LHCN-M2 (cell line): ENCODE results near the gene USP31. TPM values are rescaled to one million over a fixed set of nuclear protein-coding genes. Genes with fewer than 3 reads are reported as not detected.
"Not testable (repeated sequence)": the region's sequence is repeated elsewhere in the genome, so short reads cannot be mapped to it uniquely, and the experiment has no call there.

ENCODE experiments used
- DNase-seq: peaks from one replicate; pipeline ENCODE4 v3.0.0-alpha.2; 2012; ENCODE audit warnings: low read depth
- total RNA-seq: library from RNA; depleted of rRNA; stranded (reverse); fragments of >200 nt; gene quantifications from 2 replicates; pipeline ENCODE4 v1.2.3, GENCODE V29; 2014

The USP31 gene
- total RNA-seq, 1 experiment from 2014 or later, result 7.7 TPM

GRCh38 chr16:23131931-23132621, 17.2 kb downstream of the USP31 start:
- DNase-seq, result peak; percentile 65

- DNase-seq, result no peak
Observed at GRCh38 chr16:23131436-23131835, 17.8 kb downstream of the USP31 start.

DNA sequence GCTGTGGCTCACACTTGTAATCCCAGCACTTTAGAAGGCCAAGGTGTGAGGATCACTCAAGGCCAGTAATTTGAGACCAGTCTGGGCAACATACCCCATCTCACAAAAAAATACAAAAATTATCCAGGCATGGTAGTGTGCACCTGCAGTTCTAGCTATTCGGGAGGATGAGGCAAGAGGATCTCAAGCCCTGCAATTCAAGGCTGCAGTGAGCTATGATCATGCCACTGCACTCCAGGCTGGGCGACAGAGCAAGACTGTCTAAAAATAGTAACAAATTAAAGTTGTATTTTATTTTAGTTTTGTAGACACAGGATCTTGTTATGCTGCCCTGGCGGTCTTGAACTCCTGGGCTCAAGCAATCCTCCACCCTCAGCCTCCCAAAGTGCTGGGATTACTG, 18.2 kb downstream of the USP31 start:
- DNase-seq, result no peak

- no peak for DNase-seq
Observed at GRCh38 chr16:23129686-23130085, 19.6 kb downstream of the USP31 start.

GRCh38 chr16:23128056-23128455, 21.2 kb downstream of the USP31 start:
- DNase-seq, result no peak

DNA sequence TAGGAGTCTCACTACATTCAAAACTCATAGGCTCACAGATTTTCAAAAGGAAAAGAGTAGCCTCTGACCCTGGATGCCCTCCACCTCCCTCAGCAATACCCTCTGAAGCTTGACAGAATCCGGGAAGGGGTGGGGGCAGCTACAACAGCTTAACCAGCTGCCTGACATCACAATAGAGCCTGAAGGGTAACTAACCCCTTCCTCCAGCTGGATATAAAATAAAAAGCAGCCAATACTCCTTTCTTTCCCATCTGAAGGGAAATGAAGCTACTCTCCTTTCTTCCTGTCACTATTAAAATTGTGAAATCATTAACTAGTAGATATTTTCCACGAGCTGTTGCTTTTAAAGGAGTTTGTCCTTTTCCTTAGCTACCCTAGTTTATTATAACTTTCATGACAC, 24.0 kb downstream of the USP31 start:
- DNase-seq, result no peak

DNA sequence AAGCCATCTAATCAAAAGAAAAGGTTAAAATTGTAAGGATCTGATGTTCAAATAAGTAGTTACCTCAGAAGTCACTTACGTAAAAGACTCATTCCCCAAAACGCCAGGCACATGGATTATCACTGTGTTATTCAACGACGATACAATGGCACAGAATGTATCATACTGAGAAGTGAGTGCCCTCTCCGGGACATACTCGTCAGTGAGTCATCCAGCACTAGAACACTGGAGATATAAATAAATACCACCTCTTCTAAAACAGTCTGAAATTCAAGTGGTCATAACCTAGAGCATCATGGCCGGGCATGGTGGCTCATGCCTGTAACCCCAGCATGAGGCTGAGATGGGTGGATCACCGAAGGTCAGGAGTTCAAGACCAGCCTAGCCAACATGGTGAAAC, 24.9 kb downstream of the USP31 start:
- DNase-seq, result peak; percentile 92

DNA sequence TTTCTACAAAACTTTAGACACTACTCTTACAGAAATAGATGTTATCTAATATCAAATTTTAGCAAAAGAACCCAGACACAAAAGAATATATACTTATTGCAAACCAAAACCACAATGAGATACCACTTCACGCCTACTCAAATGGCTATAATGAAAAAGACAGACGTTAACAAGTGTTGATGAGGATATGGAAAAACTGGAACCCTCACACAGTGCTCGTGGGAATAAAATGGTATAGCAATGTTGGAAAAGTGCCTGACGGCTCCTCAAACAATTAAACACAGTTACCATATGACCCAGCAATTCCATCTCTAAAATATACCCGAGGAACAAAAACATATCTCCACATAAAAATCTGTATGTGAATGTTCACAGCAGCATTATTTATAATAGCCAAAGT, 27.1 kb downstream of the USP31 start:
- no peak for DNase-seq

- no peak for DNase-seq
Observed at GRCh38 chr16:23121024-23121423, 28.2 kb downstream of the USP31 start.

GRCh38 chr16:23120562-23120961, 28.7 kb downstream of the USP31 start:
- DNase-seq, result no peak

GRCh38 chr16:23119570-23119969, 29.7 kb downstream of the USP31 start:
- peak; percentile 36 for DNase-seq

- no peak for DNase-seq
Observed at GRCh38 chr16:23114131-23114904, 34.9 kb downstream of the USP31 start.

DNA sequence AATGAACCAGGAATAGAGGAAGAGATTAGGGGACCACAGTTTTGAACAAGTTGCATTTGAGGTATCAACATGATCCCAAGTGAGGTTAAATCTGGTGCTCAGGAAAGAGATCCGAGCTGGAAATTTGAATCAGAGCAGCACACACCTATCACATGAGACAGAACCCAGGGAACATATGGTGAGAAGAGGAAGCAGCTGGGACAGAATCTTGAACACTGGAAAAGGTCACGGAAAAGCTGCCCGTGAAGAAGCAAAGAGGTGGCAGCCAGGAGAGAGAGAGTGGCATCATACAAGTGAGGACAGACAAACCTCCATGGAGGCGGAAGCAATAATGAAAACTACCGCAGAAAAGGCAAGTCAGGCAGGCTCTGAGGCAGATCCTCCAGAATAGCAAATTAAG, 36.1 kb downstream of the USP31 start:
- no peak for DNase-seq

GRCh38 chr16:23110257-23110899, 38.9 kb downstream of the USP31 start:
- DNase-seq, result no peak

GRCh38 chr16:23107936-23108335, 41.3 kb downstream of the USP31 start:
- DNase-seq, result no peak

DNA sequence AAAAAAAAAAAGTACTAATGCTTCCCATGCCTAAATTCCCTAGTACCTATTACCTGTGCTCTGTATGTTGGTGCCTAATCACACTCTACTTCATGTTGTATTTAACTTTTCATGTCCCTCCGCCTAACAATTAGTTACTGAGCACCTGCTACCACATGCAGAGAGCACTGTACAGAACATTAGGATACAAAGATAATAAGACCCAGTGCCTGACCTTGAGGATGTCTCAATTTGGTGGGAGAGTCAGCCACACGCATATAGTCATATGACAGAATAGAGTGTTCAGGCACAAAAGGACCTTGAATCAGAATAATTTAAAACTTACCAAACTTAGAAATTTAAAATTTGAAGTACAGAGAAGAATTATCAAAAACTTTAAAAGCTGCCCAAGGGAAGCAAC, 42.1 kb downstream of the USP31 start:
- DNase-seq, result no peak

DNA sequence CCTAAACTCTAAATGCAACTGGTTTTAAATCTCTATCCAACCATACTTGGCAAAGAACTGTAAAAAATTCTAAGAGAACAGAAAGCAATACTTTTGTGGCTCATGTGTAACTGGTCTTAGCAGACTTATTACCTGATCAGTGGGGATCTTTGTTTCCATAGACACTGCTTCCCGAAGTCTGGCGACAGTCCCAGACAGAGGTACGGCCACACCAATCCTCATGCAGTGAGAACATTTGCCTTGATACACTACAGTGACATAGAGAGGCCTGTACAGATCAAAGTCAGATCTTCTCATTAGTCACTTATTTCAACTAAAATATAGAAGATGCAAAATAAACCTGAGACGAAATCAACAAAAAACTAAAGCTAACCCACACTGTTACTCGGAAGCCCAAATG, 43.9 kb downstream of the USP31 start:
- no peak for DNase-seq

DNA sequence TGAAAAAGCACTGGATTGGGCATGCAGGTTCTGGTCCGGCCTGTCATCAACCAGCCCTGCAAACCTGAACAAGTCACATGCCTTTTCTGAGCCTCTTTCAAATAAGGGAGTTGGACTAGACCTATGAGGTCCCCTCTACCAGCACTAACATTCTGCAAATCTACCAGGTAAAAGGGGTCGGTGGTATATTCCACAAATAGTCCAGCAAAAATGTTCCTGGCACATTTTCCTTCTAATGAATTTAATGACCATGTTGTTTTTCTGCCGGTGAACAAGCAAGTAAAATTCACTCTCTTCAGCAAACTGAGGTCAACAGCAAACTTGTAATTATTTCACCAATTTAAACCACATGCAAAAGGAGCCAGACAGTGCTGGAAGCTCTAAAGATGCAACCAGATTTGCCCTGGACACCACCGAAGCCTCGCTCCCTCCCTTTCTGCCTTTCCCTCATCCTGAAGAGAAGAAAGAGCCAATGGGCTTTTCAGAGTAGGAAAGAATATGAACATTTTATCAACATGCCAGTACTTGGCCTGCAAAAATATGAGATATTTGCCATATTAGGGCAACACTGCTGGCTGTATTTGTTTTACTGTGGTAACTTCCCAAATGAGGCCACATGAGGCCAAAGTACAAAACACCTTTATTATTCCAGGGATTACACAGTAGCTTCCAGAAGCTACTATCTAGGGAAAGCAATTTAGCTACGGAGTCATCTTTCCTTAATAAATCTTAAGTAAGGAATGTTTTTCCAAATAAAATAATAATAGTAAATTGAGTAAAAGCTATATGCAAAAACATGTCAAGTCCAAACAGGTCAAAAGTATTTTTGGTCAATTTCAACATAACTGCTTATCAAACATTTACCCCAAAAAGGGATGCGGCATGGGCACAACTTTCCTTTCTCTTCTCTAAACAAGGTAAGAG, 45.0 kb downstream of the USP31 start:
- DNase-seq, result no peak

DNA sequence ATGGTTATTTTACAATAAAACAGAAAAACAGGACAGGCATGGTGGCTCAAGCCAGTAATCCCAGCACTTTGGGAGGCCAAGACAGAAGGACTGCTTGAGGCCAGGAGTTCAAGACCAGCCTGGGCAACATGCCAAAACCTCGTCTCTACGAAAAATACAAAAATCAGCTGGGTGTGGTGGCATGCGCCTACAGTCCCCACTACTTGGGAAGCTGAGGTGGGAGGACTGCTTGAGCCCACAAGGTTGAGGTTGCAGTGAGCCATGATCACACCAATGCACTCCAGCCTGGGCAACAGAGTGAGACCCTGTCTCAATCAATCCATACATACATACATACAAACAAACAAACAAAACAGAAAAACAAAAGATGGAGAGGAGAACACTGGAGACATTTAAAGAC, 45.6 kb downstream of the USP31 start:
- DNase-seq, result no peak

- DNase-seq, result no peak
Observed at GRCh38 chr16:23101012-23101550, 48.2 kb downstream of the USP31 start.

- not testable (repeated sequence) for DNase-seq
Observed at GRCh38 chr16:23096450-23096849, 52.8 kb downstream of the USP31 start.
